Neural progenitor cell (in vitro differentiated cells): ENCODE data around the gene HMX2. TPM values are rescaled to one million over a fixed set of nuclear protein-coding genes. Genes with fewer than 3 reads are reported as not detected.

Experiments
- DNase-seq: peaks from one replicate; pipeline ENCODE4 v3.0.0-alpha.2; 2016; ENCODE audit warnings: low spot score
- H2AFZ ChIP-seq: fragments of 200-600 bp; sonication (generic); replicated peaks from 2 replicates; pipeline ENCODE4 v1.6.1; 2016; ENCODE audit warnings: antibody characterized with exemption
- H3F3A ChIP-seq: fragments of 200-600 bp; sonication (generic); 2 replicates; pipeline ENCODE4 v1.6.1; 2016; ENCODE audit warnings: antibody characterized with exemption, low read depth
- H3K27ac ChIP-seq: fragments of 200-600 bp; sonication (generic); 2 replicates; pipeline ENCODE4 v1.5.1; 2016; ENCODE audit warnings: mild to moderate bottlenecking
- H3K27me3 ChIP-seq: fragments of 200-600 bp; sonication (generic); 2 replicates; pipeline ENCODE4 v1.6.1; 2016; ENCODE audit warnings: mild to moderate bottlenecking, moderate library complexity
- H3K36me3 ChIP-seq: fragments of 200-600 bp; sonication (generic); 2 replicates; pipeline ENCODE4 v1.5.1; 2016
- H3K4me1 ChIP-seq: fragments of 200-600 bp; sonication (generic); 2 replicates; pipeline ENCODE4 v1.6.1; 2016; ENCODE audit warnings: mixed run types
- H3K4me2 ChIP-seq: fragments of 200-600 bp; sonication (generic); 2 replicates; pipeline ENCODE4 v1.6.1; 2016
- H3K4me3 ChIP-seq: fragments of 200-600 bp; sonication (generic); 2 replicates; pipeline ENCODE4 v1.5.1; 2016
- H3K79me2 ChIP-seq: fragments of 200-600 bp; sonication (generic); 2 replicates; pipeline ENCODE4 v1.6.1; 2016; ENCODE audit warnings: low read depth
- H3K9ac ChIP-seq: fragments of 200-600 bp; sonication (generic); 2 replicates; pipeline ENCODE4 v1.6.1; 2016
- H3K9me3 ChIP-seq: fragments of 200-600 bp; sonication (generic); 2 replicates; pipeline ENCODE4 v1.5.1; 2016; ENCODE audit warnings: low read depth
- H4K20me1 ChIP-seq: fragments of 200-600 bp; sonication (generic); 2 replicates; pipeline ENCODE4 v1.6.1; 2016; ENCODE audit warnings: low read depth
- H3K27ac Mint-ChIP-seq: 3 replicates; pipeline ENCODE4 v1.8.0; 2021; ENCODE audit warnings: mixed read lengths
- H3K27me3 Mint-ChIP-seq: 2 replicates; pipeline ENCODE4 v1.8.0; 2022; ENCODE audit warnings: low read depth, mild to moderate bottlenecking, inconsistent platforms, moderate library complexity, mixed read lengths; ENCODE audit not compliant: insufficient read depth
- H3K36me3 Mint-ChIP-seq: 3 replicates; pipeline ENCODE4 v1.8.0; 2021; ENCODE audit warnings: mixed read lengths
- H3K4me1 Mint-ChIP-seq: 3 replicates; pipeline ENCODE4 v1.8.0; 2021; ENCODE audit warnings: mixed read lengths
- H3K4me3 Mint-ChIP-seq: 3 replicates; pipeline ENCODE4 v1.8.0; 2021; ENCODE audit warnings: mild to moderate bottlenecking, moderate library complexity, mixed read lengths
- H3K9me3 Mint-ChIP-seq: 3 replicates; pipeline ENCODE4 v1.8.0; 2020; ENCODE audit warnings: mixed read lengths
- EZH2 ChIP-seq: fragments of 200-600 bp; sonication (generic); IDR thresholded peaks from 2 replicates; pipeline ENCODE4 v1.6.1; 2017; ENCODE audit warnings: antibody characterized with exemption, mild to moderate bottlenecking, moderate library complexity
- EZH2phosphoT487 ChIP-seq: fragments of 200-600 bp; sonication (generic); IDR thresholded peaks from 2 replicates; pipeline ENCODE4 v1.6.1; 2017; ENCODE audit warnings: antibody characterized with exemption
- total RNA-seq: library from RNA; depleted of rRNA; stranded (reverse); fragments of >200 nt; gene quantifications from 2 replicates; pipeline ENCODE4 v1.2.3, GENCODE V29; 2015; ENCODE audit warnings: low replicate concordance
- TF ChIP-seq, protein P1 (sequence below): fragments of 200-600 bp; sonication (generic); IDR thresholded peaks from 2 replicates; pipeline ENCODE4 v1.5.1; 2017; ENCODE audit warnings: antibody characterized with exemption, mild to moderate bottlenecking

Gene HMX2
- total RNA-seq, 1 donor from 2014 or later: 0.21 TPM

GRCh38 chr10:123102673-123103072, 45.3 kb upstream of the HMX2 start:
- Histone ChIP-seq H2AFZ (no peak overlapping the region), H3K4me2 (no peak overlapping the region), H3K27ac (no peak overlapping the region), H3K4me1 (no peaks in the 10 kb centered on the region), H3K79me2 (no peaks in the 10 kb centered on the region), H3K36me3 (no peaks in the 10 kb centered on the region), H3K9me3 (no peaks in the 10 kb centered on the region), H3F3A (no peaks in the 10 kb centered on the region), H3K4me3 (no peak overlapping the region), H4K20me1 (no peaks in the 10 kb centered on the region), H3K27me3 (no peaks in the 10 kb centered on the region), H3K9ac (no peak overlapping the region)
- Mint-ChIP-seq H3K4me1 (no peaks in the 10 kb centered on the region), H3K27ac (no peak overlapping the region), H3K4me3 (no peak overlapping the region), H3K27me3 (peaks cover 8% of the 10 kb centered on the region), H3K36me3 (no peaks in the 10 kb centered on the region), H3K9me3 (no peaks in the 10 kb centered on the region)
- DNase-seq: no peak
- TF ChIP-seq, protein P1, sequence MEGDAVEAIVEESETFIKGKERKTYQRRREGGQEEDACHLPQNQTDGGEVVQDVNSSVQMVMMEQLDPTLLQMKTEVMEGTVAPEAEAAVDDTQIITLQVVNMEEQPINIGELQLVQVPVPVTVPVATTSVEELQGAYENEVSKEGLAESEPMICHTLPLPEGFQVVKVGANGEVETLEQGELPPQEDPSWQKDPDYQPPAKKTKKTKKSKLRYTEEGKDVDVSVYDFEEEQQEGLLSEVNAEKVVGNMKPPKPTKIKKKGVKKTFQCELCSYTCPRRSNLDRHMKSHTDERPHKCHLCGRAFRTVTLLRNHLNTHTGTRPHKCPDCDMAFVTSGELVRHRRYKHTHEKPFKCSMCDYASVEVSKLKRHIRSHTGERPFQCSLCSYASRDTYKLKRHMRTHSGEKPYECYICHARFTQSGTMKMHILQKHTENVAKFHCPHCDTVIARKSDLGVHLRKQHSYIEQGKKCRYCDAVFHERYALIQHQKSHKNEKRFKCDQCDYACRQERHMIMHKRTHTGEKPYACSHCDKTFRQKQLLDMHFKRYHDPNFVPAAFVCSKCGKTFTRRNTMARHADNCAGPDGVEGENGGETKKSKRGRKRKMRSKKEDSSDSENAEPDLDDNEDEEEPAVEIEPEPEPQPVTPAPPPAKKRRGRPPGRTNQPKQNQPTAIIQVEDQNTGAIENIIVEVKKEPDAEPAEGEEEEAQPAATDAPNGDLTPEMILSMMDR: no peak
- TF ChIP-seq EZH2phosphoT487: no peak

- Histone ChIP-seq H3K4me1 (no peaks in the 10 kb centered on the region), H2AFZ (no peak overlapping the region), H3K4me3 (no peak overlapping the region), H3K27me3 (no peaks in the 10 kb centered on the region), H3K79me2 (no peaks in the 10 kb centered on the region), H3K9me3 (no peaks in the 10 kb centered on the region), H3K27ac (no peak overlapping the region), H3K9ac (no peak overlapping the region), H3K4me2 (no peak overlapping the region), H3F3A (no peaks in the 10 kb centered on the region), H4K20me1 (no peaks in the 10 kb centered on the region), H3K36me3 (no peaks in the 10 kb centered on the region)
- Mint-ChIP-seq H3K36me3 (no peaks in the 10 kb centered on the region), H3K27ac (no peak overlapping the region), H3K9me3 (no peaks in the 10 kb centered on the region), H3K27me3 (peaks cover 8% of the 10 kb centered on the region), H3K4me3 (no peak overlapping the region), H3K4me1 (no peaks in the 10 kb centered on the region)
- no peak for DNase-seq
- TF ChIP-seq, protein P1: no peak
- TF ChIP-seq EZH2: no peak
- no peak for TF ChIP-seq EZH2phosphoT487
Measured at GRCh38 chr10:123103944-123104343, 44.0 kb upstream of the HMX2 start.

GRCh38 chr10:123109466-123109865, 38.5 kb upstream of the HMX2 start:
- no peak for TF ChIP-seq EZH2
- TF ChIP-seq, protein P1: no peak
- TF ChIP-seq EZH2phosphoT487: no peak
- Histone ChIP-seq H4K20me1 (no peaks in the 10 kb centered on the region), H2AFZ (no peak overlapping the region), H3K27ac (no peak overlapping the region), H3K4me3 (no peak overlapping the region), H3K9ac (no peak overlapping the region), H3K4me2 (no peak overlapping the region), H3K9me3 (no peaks in the 10 kb centered on the region), H3K4me1 (no peaks in the 10 kb centered on the region), H3K36me3 (no peaks in the 10 kb centered on the region), H3K79me2 (no peaks in the 10 kb centered on the region), H3F3A (no peaks in the 10 kb centered on the region), H3K27me3 (peaks cover 3% of the 10 kb centered on the region)
- H3K27me3 Mint-ChIP-seq: peaks cover 3% of the 10 kb centered on the region
- no peaks in the 10 kb centered on the region for H3K9me3 Mint-ChIP-seq
- no peak overlapping the region for H3K4me3 Mint-ChIP-seq
- H3K4me1 Mint-ChIP-seq: no peaks in the 10 kb centered on the region
- H3K36me3 Mint-ChIP-seq: no peaks in the 10 kb centered on the region
- no peak for DNase-seq
- H3K27ac Mint-ChIP-seq: no peak overlapping the region
